Measurements from ENCODE around the gene ZEB1. TPM values are rescaled to one million over a fixed set of nuclear protein-coding genes. Genes with fewer than 3 reads are reported as not detected.

ZEB1 gene
- total RNA-seq, 3 donors from 2014 or later: 28.2 to 113 (median 71.1) TPM

- Histone ChIP-seq H3K4me3 (no peak overlapping the region), H3K4me1 (no peaks in the 10 kb centered on the region), H3K9me3 (peaks cover 0 to 8% of the 10 kb centered on the region in 2 donors), H3K27ac (no peak overlapping the region), H3K27me3 (no peaks in the 10 kb centered on the region), H3K36me3 (no peaks in the 10 kb centered on the region)
- intact Hi-C loops (cut with DNase I; ENCODE audit: low total_unique reads): no loop called here
- TF ChIP-seq POLR2AphosphoS5 (IDR thresholded peaks at IDR 0.05): no peak
- no peak for TF ChIP-seq CTCF (IDR thresholded peaks at IDR 0.05)
- no peak for TF ChIP-seq POLR2A (IDR thresholded peaks at IDR 0.05)
- DNase-seq (ENCODE audit: low spot score in 2 of 2): no peak
Observed at GRCh38 chr10:31278279-31278941, 40.6 kb upstream of the ZEB1 start.

GRCh38 chr10:31280972-31281371 is 38.0 kb upstream of the ZEB1 start:
- no peak for DNase-seq (ENCODE audit: low spot score in 2 of 2)
- TF ChIP-seq CTCF (IDR thresholded peaks at IDR 0.05) (no peak), POLR2A (IDR thresholded peaks at IDR 0.05) (no peak), POLR2AphosphoS5 (IDR thresholded peaks at IDR 0.05) (no peak)
- H3K9me3 ChIP-seq: peaks cover 0 to 8% of the 10 kb centered on the region in 2 donors
- H3K27me3 ChIP-seq: no peaks in the 10 kb centered on the region
- H3K4me1 ChIP-seq: no peaks in the 10 kb centered on the region
- intact Hi-C loops (cut with DNase I; ENCODE audit: low total_unique reads): no loop called here
- no peak overlapping the region for H3K4me3 ChIP-seq
- no peaks in the 10 kb centered on the region for H3K36me3 ChIP-seq
- H3K27ac ChIP-seq: no peak overlapping the region

- Histone ChIP-seq H3K9me3 (no peaks in the 10 kb centered on the region), H3K4me3 (no peak overlapping the region), H3K4me1 (no peaks in the 10 kb centered on the region), H3K36me3 (no peaks in the 10 kb centered on the region), H3K27ac (no peak overlapping the region), H3K27me3 (no peaks in the 10 kb centered on the region)
- DNase-seq (ENCODE audit: low spot score in 2 of 2): no peak
- intact Hi-C loops (cut with DNase I; ENCODE audit: low total_unique reads): no loop called here
- TF ChIP-seq POLR2A (IDR thresholded peaks at IDR 0.05) (no peak), CTCF (IDR thresholded peaks at IDR 0.05) (no peak), POLR2AphosphoS5 (IDR thresholded peaks at IDR 0.05) (no peak)
Observed at GRCh38 chr10:31288001-31288400, 31.0 kb upstream of the ZEB1 start.

GRCh38 chr10:31288962-31289361 is 30.1 kb upstream of the ZEB1 start:
- intact Hi-C loops (cut with DNase I; ENCODE audit: low total_unique reads): no loop called here
- H3K27me3 ChIP-seq: no peaks in the 10 kb centered on the region
- no peak for TF ChIP-seq POLR2AphosphoS5 (IDR thresholded peaks at IDR 0.05)
- TF ChIP-seq POLR2A (IDR thresholded peaks at IDR 0.05): no peak
- no peak overlapping the region for H3K27ac ChIP-seq
- no peaks in the 10 kb centered on the region for H3K9me3 ChIP-seq
- DNase-seq (ENCODE audit: low spot score in 2 of 2): no peak
- no peaks in the 10 kb centered on the region for H3K4me1 ChIP-seq
- H3K4me3 ChIP-seq: no peak overlapping the region
- H3K36me3 ChIP-seq: no peaks in the 10 kb centered on the region

- no peaks in the 10 kb centered on the region for H3K27me3 ChIP-seq
- no peak overlapping the region for H3K4me3 ChIP-seq
- no peak overlapping the region for H3K27ac ChIP-seq
- TF ChIP-seq POLR2AphosphoS5 (IDR thresholded peaks at IDR 0.05): no peak
- TF ChIP-seq CTCF (IDR thresholded peaks at IDR 0.05): no peak
- no peak for TF ChIP-seq POLR2A (IDR thresholded peaks at IDR 0.05)
- H3K4me1 ChIP-seq: no peaks in the 10 kb centered on the region
- intact Hi-C loops (cut with DNase I; ENCODE audit: low total_unique reads): no loop called here
- H3K9me3 ChIP-seq: no peaks in the 10 kb centered on the region
- no peaks in the 10 kb centered on the region for H3K36me3 ChIP-seq
- DNase-seq (ENCODE audit: low spot score in 2 of 2): no peak
Observed at GRCh38 chr10:31290386-31290785, 28.6 kb upstream of the ZEB1 start.

Data from breast epithelium (tissue), 4 donors.